ENCODE results near the gene SLC22A23.

SLC22A23 gene

DNA sequence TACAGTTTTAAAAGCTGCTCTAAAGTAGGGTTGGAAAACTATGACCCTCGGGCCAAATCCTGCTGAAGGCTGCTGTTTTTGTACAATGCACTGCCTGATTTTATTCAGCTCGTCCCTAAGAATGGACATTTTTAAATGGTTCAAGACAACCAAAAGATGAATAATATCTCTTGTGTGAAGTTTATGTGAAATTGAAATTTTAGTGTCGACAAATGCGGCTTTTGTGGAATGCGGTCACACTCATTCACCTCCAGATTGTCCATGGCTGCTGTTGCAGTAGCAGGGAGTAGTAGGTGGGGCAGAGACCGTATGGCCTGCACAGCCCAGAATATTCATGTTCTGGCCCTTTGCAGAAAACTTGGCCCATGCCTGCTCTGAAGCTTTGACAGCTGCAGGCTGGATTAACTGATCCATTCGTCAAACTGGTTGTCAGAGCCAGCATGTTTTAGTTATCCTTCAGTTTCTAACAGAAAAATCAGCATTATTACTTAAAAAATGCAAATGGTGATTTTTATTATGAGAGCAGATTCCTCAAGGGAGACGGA is 106.5 kb downstream of the SLC22A23 start:
- DNase-seq, result no peak

DNA sequence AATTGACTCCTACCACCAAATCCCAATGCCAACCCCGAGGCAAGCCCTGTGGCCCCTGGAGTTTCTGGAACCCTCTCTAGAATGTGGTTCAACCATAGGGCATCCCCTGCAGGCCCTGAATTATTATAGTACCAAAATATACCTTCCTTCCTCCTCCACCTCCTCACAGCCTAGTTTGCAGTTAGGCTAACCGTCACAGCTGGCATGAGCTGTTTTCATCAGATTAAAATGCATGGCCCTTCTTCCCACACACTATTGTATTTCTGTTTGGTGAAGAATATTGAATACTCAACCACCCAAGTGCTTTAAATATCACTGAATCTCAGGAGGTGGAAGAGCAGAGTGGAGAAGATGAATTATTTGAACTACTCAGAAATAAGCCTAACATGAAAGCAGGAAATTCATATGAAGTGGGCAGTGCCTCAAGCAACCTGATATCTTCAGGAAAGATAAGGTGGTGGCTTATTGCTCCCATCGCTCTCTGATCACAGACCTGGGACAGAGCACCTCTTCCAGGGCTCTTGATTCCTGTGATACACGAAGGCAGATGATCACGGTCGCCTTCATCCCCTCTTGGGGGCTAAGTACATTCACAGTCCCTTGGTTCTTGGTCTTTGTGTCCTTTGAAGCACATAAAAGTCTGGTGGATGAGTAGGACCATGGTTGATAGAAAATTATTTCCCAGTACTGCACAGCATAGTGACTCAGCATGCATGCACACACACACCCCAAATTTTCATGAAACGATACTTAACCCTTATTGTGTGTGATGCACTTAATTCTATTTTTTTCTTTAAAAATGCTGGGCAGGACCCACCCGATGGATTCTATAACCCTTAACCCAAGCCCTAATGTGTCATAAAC is 107.2 kb downstream of the SLC22A23 start:
- DNase-seq, result no peak

DNA sequence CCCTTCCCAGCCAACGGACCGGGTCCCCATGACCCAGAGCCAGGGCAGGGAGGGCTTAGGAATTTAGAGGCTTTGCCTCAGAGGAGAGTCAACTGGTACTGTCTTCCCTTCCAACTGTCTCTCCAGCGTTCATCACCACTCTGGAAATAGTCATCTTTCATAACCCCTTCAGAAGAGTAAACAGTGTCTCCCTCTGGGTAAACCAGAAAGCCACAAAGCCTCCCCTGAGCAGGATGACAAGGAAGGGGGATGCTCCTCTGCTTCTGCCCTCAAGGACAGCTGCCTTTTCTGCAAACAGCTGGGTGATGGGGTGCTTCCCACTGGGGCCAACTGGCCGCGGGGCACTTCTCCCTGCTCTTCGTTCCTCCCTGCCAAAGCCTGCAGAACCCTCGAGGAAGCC is 108.0 kb downstream of the SLC22A23 start:
- DNase-seq, result no peak

DNA sequence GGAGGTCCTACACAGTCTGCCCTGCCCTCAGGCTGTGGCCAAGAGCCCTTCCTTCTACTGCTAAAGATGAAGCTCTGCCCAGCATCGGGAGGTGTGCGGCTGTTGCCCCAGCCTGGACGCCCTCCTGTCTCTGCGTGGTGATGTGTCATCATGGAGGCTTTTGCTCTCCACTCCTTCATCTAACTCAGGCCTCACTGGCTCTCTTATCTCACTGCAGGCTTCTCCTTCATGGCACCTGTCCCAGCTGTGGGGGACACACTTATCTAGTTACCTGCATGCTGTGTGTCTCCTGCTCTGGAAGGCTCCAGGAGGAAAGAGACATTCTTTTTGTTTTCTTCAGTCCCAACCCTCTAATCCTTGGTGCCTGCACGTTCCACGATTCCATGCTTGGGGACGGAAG is 109.0 kb downstream of the SLC22A23 start:
- no peak for DNase-seq

DNA sequence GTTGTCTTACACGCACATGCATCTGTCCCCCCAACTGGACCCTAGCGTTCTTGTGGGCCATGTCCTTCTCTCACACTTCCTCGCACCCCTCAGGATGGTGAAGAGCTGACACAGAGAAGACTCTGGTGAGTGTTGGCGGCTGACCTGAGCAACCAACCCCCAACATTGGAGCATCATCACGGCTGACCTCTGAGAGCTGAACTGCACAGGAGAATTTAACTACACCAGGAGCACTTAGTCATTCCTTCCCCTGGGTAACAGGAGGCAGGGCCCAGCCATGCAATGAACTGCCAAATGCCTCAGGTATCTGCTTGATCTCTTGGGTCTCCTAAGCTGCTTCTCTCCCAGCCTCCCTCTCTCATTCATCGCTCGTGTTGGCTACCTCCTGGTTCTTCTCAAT is 109.6 kb downstream of the SLC22A23 start:
- DNase-seq, result no peak

DNA sequence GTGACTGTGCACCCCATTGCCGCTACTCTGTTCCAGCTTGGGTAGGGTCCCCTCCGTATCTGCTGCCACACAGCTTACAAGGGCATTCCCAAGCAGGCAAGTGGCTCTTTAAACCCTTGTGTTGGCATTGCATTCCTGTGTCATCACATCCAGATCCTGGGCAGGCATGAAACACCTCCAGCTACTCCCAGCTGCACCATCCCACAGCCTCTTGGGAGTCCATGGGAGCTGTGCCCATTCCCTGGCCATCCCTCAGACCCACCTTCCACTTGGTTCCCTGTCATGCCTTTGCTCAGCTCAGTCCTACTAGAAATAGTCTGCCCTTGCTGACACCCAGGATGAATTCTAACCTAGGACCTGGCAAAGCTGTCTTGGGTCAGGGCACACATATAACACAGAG is 110.4 kb downstream of the SLC22A23 start:
- DNase-seq, result no peak

DNA sequence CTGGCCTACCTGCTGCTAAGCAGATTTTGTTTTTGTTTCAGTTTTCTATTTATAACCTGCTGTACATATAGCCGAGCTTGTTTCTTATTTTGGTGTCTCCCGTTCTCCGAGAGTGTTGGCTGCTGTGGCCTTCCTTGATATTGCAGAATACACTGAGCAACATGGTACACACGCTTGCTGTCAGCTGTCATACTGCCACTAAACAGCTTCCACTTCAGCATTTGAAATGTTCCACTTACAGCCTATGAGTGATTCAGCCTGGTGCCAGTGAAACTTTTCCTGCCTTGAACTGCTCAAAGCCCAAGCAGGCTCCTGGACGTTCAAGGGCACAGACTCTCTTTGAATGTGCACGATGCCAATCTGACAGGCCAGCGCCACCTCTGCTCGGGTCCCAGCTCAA is 111.0 kb downstream of the SLC22A23 start:
- DNase-seq, result no peak

DNA sequence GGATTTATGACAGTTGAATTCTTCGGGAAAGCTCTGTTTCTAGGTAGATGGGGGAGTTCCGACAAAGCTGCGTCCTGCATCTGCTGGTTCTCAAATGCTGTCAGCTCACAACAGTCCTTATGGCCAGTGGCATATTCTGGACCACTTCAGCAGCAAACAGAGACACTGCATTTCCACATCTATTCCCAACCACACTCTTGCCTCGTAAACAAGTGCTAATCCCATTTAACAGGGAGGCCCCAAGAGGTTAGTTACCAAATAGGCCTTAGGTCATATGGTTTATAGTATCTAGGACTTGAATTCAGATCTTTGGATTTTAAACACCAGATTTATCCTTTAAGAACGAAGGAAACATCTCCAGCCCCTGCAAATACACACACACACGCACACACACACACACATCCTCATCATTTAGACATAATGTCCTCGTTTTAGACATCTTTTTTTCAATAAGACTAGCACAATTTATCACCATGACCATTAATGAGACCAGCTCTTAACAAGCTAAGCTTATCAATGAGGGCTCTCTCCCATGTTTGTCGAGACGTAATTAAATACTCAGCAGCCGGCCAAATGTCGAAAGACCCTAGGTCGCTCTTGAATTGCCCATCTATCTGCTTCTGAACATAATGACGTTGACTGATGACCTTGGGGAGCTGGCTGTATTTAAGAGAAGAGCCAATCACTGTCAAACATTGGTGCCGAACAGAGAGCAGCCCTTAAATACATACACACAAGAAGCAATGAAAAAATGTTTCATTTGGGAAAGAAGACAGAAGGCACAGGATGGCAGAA is 113.6 kb downstream of the SLC22A23 start:
- DNase-seq, result no peak

DNA sequence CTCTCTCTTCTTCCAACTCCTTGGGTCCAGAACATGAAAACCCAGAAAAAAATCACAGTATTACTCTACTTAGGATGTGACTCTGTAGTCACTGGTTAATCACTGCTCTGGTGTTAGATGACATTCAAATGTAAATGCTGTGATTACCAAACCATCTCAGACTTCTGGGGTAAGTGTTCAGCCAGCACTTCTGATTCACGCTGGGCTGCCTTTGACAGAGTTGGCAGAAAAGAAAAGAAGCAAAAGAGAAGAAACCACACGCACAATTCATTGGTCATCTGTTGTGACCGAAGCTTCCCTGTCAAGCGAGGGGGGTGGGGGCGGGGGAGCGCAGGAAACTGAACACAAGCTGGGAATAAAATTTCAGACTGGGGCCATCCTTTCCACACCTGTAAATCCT is 115.4 kb downstream of the SLC22A23 start:
- no peak for DNase-seq

DNA sequence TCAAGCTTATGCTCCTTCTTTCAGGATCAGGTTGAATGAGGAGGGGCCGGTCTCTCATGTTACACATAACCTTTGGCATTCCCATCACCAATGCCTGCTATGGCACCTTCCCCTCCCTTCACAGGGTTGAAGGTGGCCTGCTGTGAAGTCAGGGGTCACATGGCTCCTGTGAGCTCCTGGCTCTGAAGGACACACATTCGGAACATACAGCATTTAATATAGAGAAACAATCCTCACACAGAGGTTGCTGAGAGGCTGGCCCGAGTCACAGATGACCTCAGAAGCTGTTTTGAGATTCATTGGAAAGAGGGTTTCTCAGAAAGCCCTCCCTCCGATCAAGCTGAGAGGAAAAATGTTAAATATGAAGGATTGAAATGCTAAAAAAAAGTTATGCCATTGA is 116.0 kb downstream of the SLC22A23 start:
- DNase-seq, result no peak

DNA sequence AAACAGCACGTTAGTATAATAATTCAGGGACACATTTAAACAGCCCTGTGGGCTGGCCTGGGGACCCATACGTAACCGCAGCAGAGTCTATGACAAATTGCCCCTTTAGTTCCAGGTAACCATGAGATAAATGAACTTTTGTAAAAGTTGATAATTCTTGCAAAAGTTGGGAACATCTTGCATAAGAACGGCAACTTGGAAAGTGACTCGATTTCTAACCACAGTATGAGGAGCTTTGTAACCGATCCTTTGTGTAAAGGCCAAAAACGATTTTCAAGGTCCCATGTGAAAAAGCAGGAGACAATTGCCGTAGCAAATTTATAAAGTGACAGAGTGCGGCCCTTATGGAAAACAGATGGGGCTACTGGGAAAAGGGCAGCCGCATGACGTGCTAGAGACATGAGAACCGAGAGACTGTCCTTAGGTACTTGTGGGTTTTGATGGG is 116.5 kb downstream of the SLC22A23 start:
- no peak for DNase-seq

DNA sequence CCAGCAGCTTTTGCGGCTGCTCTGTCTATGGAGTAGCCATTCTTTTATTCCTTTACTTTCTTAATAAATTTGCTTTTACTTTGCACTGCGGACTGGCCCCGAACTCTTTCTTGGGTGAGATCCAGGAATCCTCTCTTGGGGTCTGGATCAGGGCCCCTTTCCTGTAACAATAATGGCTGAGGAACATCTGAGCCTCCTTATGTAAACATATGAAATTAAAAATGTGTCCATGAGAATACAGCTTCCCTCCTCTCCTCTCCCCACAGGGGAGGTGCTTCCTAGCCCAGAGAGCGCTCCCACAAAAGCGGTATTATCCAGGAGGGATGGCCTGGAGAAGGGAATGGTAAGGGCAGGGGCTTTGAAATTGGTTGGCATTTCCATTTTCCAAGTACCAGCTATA is 117.0 kb downstream of the SLC22A23 start:
- DNase-seq, result no peak

DNA sequence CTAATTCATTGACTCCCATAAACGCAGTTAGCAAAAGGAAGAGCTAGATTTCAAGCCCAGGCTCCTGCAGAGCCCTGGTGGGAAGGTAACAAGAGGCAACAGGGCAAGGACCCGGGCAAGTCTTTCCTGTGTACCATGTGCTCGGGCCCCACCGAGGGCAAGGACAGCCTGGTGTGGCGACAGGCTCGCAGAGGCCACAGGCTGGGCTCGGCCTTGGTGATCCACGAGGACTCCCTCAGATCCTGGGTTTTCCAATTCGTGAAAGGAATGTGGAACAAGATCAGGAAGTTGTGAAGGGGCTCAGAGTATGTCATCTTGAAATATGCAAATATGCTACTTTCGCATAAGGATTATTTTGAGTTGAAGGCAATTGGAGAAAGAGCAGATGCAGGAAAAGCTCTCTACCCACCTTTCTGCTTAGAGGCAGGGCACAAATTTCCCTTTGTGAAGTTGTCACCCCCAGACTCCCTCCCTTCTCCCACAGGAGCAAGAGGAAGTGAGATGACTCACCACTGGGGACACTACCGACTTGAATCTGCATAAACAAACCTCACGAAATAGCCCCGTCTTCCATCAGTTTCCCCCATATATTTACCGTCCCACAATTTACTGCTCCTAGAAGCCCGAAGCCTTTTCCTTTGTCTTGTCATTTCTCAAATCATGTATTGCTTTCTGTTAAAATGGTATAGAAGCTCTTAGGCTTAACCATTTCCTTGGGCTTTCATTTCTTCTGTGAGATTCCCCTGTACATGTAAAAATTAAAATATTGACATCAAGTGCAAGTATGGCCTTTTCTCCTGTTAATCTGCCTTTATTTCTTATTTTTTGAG is 119.1 kb downstream of the SLC22A23 start:
- DNase-seq, result no peak

DNA sequence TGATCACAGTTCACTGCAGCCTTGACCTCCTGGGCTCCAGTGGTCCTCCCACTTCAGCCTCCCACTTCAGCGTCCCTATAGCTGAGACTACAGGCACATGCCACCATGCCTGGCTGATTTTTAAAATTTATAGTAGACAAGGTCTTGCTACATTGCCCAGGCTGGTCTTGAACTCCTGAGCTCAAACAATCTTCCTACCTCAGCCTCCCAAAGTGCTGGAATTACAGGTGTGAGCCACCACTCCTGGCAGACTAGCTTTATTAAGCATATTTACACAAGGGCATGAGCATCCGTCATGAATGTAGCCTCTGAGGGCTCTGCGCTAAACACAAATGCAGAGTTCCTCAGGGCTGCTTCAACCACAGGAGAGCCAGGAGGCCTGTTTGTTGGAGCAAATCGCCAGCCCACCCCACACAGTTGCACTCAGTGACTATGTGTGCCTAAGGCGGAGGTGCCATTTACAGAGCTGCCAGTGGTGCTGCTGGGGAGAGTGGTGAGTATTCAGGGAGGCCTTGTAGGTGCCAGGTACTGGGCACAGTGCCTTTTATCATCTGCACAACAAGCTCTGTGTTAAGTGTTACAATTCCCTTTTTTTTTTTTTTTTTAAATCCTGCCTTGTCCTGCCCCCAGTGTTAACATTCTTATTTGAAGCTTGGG is 119.9 kb downstream of the SLC22A23 start:
- no peak for DNase-seq

DNA sequence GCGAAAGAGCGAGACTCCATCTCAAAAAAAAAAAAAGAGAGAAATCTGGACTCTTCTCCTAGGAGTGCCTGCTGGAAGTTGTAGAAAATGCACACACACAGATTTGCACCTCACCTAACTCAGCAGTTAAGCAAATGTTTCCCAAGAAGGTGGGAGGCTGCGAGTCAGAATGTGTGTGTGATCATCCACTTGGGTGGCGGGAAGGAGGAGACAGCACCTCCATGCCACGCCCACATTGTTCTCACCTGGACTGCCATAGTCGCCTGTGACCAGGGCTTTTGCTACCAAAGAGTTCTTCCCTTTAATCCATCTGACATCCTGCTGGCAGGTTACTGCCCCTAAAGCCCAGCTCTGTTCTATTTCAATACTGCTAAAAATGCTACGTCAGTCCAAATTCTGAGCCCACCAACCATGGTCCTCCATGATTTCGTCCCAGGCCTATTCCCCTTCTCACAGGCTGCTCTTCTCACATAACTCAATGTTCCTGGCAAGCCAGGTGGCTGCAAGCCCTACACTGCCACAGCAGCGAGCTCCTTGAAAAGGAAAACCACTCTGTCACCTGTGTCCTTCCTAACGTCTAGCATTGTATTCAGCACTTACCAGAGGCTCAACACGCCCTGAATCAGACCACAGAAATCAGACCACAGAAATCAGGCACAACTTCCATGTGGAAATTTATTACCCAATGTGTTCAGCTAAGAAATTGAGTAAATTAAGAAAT is 120.6 kb downstream of the SLC22A23 start:
- no peak for DNase-seq

DNA sequence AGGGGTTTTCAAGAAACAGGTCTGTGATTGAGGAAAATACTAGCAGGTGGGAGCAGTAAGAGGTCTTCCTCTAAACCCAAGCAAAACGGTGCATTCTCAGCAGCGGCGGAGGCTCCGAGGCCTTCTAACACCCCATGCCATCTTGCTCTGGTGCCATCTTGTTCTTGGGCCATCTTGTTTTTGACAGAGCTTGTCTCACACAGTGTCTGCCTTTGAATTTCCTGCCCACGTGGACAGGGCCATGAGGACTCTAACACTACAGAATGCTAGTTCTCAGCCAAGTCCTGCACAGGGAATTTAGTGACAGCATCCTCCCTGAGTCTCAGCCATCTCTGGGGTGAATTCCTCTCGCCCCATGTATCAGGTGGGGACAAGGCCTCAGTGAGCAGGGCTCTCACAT is 121.7 kb downstream of the SLC22A23 start:
- no peak for DNase-seq

DNA sequence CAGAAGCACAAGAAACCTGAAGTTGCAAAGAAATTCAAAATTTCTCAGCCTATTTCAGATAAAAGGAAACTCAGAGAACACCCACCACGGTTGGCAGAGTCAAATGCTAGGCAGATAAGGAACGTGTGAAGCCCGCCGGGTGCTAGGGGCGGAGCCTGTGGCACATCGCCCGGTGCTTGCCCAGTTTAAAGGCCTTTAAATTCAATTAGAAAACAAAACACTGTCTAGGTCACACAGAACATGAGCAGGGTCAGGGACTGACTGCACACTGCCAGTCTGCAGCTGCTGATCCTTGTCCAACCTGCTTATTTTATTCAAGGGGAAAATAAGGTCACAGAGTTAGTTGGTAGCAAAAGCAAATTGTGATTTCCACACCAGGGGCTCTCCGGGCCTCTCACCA is 122.3 kb downstream of the SLC22A23 start:
- DNase-seq, result no peak

DNA sequence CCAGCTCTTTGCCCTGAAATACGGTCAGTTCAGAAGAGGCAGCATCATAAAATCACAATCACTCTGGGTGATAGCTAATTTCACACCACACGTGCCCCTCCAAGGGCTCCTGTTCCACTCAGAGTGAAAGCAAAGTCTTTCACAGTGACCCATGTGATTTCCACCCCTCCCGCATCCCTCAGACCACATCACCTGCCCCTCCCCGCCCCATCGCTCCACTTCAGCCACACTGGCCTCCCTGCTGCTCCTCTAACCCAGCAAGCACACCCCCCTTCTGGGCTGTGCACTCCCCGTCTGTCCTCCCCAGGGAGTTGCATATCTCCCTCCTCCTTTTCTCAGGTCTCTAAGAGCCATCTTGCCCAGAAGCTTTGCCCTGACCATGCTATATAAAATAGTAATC is 123.6 kb downstream of the SLC22A23 start:
- no peak for DNase-seq

DNA sequence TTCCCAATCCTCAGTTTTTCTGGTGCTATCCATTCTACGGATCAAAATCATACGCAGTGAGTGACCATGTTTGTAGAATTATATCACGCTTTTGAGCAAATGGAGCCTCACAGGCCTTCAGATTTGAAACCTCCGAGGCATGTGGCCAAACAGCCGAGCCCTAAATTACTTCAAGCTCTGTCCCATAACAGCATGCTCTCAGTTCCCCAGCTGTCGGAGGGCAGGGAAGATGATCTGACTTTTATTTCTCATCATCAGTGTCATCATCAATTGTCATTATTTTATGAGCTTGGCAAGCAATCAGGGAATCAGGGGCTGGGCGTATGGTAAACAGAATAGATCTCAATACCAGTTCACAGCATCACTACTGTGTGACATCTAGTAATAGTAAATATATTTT is 124.9 kb downstream of the SLC22A23 start:
- DNase-seq, result no peak

DNA sequence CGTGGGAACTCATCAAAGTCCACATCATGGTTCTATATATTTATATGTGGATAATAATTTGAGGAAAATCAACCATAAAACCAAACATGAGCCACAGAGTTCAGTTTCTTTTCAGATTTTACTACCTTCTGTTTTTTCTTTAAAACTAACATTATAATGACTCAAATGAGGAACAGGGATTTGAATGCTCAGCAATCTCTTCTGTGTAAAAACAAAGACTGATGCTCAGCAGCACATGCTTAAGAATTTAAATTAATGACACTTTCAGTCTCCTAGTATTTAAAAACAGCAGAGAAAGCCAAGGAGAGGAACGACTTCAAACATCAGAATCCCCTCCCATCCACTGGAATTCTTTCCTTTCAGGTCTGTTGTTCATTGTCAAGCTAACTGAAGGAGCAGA is 125.4 kb downstream of the SLC22A23 start:
- no peak for DNase-seq

DNA sequence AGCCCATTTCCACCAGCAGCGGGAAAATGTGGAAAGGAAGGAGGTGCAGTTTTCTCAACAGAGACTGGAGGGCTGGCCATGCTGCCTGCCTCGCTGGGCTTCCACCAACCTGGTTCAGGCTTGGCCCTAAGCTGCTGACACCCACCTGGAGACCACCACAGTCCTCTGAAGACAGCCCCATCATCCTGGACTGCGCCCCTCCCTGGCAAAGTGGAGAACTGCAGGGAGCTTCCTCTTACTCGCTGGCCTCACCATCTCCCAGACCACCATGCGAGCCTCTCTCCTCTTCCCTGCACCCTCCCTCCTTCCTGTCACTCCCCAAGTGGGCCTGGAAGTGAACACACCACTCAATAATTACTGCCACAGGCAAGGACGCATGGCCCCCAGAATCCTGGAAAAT is 126.7 kb downstream of the SLC22A23 start:
- no peak for DNase-seq
